ENCODE results near the gene SMYD3. TPM values are rescaled to one million over a fixed set of nuclear protein-coding genes. Genes with fewer than 3 reads are reported as not detected.

The SMYD3 gene
- total RNA-seq, 2 experiments from 2014 or later = 22.6 to 24.6 TPM

DNA sequence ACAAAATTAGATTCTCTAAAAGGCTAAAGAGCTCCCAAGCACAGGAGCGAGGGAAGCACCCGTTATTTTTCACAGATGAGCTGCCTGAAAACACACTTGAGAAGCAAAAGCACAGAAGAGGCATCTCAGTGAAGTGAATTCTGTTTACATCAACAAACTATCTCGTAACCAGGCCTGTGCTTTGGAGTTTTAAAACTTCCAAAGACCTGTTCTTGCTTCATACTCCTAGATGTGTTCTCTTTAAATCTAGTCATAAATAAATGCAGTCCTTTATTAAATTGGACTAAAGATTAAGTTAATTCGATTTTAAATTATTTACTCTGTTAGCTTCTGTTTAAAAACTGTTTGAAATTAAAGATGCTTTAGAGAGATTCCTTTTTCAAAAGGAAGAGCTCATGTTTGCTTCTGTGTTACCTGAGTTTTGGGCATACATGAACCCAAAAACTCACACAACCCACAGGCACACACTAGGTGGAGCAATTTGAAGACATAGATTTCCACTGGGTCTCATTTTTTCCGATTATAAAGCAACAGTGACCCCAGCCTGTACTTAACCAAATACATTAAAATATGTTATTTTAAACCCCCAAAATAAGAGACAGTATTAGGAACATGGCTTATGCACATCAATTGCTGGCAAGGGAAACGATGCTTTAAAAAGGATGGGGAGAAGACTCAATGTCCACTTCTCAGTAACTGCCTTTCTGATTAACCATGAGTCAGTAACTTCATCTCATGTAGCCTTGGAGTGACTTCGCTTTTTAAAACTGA, 648.2 kb downstream of the SMYD3 start:
- intact Hi-C loops (cut with micrococcal nuclease) = no loop called here
- H3K36me3 Mint-ChIP-seq (ENCODE audit: low read depth) = peaks cover 42% of the 10 kb centered on the region
- no peaks in the 10 kb centered on the region for H3K4me1 Mint-ChIP-seq (ENCODE audit: low read depth)
- no peak overlapping the region for H3K4me3 Mint-ChIP-seq
- H3K27ac Mint-ChIP-seq = no peak overlapping the region
- TF ChIP-seq, protein P1, sequence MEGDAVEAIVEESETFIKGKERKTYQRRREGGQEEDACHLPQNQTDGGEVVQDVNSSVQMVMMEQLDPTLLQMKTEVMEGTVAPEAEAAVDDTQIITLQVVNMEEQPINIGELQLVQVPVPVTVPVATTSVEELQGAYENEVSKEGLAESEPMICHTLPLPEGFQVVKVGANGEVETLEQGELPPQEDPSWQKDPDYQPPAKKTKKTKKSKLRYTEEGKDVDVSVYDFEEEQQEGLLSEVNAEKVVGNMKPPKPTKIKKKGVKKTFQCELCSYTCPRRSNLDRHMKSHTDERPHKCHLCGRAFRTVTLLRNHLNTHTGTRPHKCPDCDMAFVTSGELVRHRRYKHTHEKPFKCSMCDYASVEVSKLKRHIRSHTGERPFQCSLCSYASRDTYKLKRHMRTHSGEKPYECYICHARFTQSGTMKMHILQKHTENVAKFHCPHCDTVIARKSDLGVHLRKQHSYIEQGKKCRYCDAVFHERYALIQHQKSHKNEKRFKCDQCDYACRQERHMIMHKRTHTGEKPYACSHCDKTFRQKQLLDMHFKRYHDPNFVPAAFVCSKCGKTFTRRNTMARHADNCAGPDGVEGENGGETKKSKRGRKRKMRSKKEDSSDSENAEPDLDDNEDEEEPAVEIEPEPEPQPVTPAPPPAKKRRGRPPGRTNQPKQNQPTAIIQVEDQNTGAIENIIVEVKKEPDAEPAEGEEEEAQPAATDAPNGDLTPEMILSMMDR (IDR thresholded peaks at IDR 0.05) = no peak
- H3K27me3 Mint-ChIP-seq = no peaks in the 10 kb centered on the region
- no peak for DNase-seq
- ChIA-PET CTCF (no interaction called here), POLR2A (no interaction called here)
- peaks cover 6% of the 10 kb centered on the region for H3K9me3 Mint-ChIP-seq
- no peak for ATAC-seq

DNA sequence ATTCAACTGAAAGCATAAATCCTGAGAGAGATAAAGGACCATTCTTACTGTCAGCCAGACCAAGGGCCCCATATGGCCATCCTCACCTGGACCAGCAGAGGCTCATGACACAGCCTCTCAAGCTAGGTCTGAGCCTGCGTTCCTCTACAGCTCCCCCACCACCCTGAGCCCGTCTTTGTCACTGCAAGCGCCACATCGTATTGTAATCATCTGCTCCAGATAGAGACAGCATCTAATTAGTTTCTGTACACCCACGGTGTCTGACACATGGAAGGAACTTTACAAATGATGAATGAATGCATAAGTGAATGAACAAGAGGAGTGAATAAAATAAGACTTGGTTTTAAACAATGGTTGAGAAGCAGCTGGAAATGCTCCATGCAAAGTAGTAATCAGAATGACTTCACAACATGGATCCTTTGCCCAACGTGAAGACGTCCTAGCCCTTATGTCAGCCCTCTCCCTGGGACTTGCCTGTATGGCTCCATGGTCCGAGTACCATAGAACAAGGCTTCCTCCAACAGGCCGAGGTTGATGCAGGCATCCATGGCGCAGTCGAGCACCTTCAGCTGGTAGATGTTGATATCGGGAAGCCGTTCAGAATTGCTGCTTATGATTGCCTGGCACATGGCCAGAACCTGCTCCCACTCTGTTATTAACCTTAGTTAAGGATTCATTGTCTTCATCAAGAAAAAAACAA, 648.9 kb downstream of the SMYD3 start:
- Mint-ChIP-seq H3K36me3 (ENCODE audit: low read depth) (peaks cover 45% of the 10 kb centered on the region), H3K4me3 (no peak overlapping the region), H3K4me1 (ENCODE audit: low read depth) (no peaks in the 10 kb centered on the region), H3K27me3 (no peaks in the 10 kb centered on the region), H3K9me3 (peaks cover 6% of the 10 kb centered on the region), H3K27ac (no peak overlapping the region)
- TF ChIP-seq, protein P1 (IDR thresholded peaks at IDR 0.05) = no peak
- no peak for DNase-seq
- ATAC-seq = no peak
- ChIA-PET CTCF (no interaction called here), POLR2A (interaction anchor here (0.8 kb wide), 1 partner anchor 10 kb away, joined by 3 read pairs; no protein-coding TSS in a partner anchor)
- intact Hi-C loops (cut with micrococcal nuclease) = no loop called here

DNA sequence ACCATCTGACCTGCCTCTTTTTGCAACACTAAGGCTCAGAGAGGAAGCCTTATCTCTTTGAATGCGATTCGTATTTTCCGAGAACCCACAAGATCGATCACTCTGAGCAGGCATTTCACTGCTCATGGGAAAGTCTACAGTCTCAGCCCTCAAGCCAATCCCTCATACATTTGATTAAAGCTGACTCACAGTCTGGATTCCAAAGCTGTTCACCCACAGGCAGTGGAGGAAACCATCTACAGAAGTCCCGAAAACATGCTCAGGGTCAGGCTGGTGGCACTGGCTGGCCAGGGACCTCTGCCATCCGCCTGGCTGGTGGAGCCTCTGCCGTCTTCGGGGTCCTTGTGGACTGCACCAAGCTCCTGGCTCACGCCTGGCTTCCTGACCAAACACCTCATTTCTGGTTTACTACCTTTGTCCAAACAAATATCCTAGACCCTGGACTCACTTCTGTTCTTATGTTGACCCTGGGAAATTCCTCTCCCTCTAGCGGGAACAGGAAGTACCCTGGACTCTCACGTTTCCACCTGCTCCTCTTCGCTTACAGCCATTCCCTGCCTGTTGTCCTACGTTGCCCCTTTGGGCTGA, 650.0 kb downstream of the SMYD3 start:
- intact Hi-C loops (cut with micrococcal nuclease) = no loop called here
- TF ChIP-seq, protein P1 (IDR thresholded peaks at IDR 0.05) = no peak
- ChIA-PET CTCF (no interaction called here), POLR2A (no interaction called here)
- no peak for ATAC-seq
- H3K9me3 Mint-ChIP-seq = peaks cover 6% of the 10 kb centered on the region
- H3K4me1 Mint-ChIP-seq (ENCODE audit: low read depth) = no peaks in the 10 kb centered on the region
- no peak overlapping the region for H3K27ac Mint-ChIP-seq
- peaks cover 41% of the 10 kb centered on the region for H3K36me3 Mint-ChIP-seq (ENCODE audit: low read depth)
- DNase-seq = no peak
- H3K27me3 Mint-ChIP-seq = no peaks in the 10 kb centered on the region
- no peak overlapping the region for H3K4me3 Mint-ChIP-seq

DNA sequence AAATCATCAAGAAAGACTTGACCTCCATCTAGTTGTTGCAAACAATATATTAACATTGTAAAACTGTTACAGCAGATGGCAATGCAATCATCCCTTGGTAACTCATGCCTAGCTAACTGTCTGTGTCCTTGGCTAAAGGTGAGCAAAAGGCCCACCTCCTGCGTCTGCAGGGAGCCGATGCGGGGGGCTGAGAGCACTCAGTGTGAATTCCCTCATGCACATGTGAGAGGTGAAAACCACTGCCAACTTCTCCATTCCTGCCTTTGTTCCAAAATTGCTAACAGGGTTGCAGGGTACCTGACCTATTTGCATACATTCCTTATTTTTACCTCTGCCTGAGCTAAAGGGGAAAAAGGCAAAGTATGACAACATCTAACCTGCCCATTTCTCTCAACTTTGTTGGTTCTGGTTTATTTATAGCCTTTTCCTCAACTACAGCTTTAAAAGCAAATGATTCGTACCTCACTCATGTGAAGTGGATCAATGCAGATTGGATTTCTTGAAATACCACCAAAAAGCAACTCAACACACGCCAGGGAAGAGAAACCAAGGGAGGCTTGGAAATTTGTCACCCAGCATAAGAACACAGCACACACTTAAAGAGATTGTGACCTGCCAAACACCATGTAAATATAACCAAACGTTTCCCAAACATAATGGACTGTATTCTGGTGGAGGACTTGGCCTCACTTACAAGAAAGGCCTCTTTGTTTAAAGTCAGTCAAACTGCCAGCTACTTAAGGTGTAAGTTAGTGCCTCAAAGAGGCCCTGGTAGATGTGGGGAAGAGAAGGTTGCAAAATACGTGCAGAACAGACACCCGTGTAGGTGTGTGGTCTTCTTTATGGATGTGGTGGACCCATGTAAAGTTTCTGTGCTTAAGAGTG, 651.0 kb downstream of the SMYD3 start:
- Mint-ChIP-seq H3K36me3 (ENCODE audit: low read depth) (peaks cover 41% of the 10 kb centered on the region), H3K4me3 (no peak overlapping the region), H3K4me1 (ENCODE audit: low read depth) (no peaks in the 10 kb centered on the region), H3K9me3 (peaks cover 6% of the 10 kb centered on the region), H3K27me3 (no peaks in the 10 kb centered on the region), H3K27ac (no peak overlapping the region)
- intact Hi-C loops (cut with micrococcal nuclease) = no loop called here
- ATAC-seq (no peak), DNase-seq (no peak)
- TF ChIP-seq, protein P1 (IDR thresholded peaks at IDR 0.05) = no peak
- ChIA-PET POLR2A (interaction anchor here (0.5 kb wide), 1 partner anchor 840 kb away, joined by 3 read pairs; no protein-coding TSS in a partner anchor), CTCF (no interaction called here)
